Neural crest cell (in vitro differentiated cells): Measurements from ENCODE around the gene PNPLA5. TPM values are rescaled to one million over a fixed set of nuclear protein-coding genes. Genes with fewer than 3 reads are reported as not detected.
A peak's percentile ranks its signal among the peaks of the same experiment; 100 is the strongest.

Source experiments
- DNase-seq: peaks from one replicate; pipeline ENCODE4 v3.0.0; 2021; ENCODE audit warnings: low read depth, mixed read lengths, low spot score
- H3K27ac Mint-ChIP-seq: one replicate; pipeline ENCODE4 v1.8.0; 2021; ENCODE audit warnings: mild to moderate bottlenecking, mixed read lengths; ENCODE audit not compliant: unreplicated experiment
- H3K27me3 Mint-ChIP-seq: 2 replicates; pipeline ENCODE4 v1.8.0; 2021; ENCODE audit warnings: low read depth, mild to moderate bottlenecking, mixed read lengths
- H3K36me3 Mint-ChIP-seq: 2 replicates; pipeline ENCODE4 v1.8.0; 2021; ENCODE audit warnings: low read depth, mild to moderate bottlenecking, mixed read lengths
- H3K4me1 Mint-ChIP-seq: 2 replicates; pipeline ENCODE4 v1.8.0; 2021; ENCODE audit warnings: mixed read lengths
- H3K4me3 Mint-ChIP-seq: one replicate; pipeline ENCODE4 v1.8.0; 2021; ENCODE audit warnings: mild to moderate bottlenecking, mixed read lengths
- H3K9me3 Mint-ChIP-seq: 2 replicates; pipeline ENCODE4 v1.8.0; 2021; ENCODE audit warnings: mixed read lengths
- total RNA-seq: library from RNA; stranded (reverse); gene quantifications from 2 replicates; pipeline ENCODE4 v1.2.1, GENCODE V29; 2021
- TF ChIP-seq, protein P1 (sequence below): fragments of 200-600 bp; sonication (generic); conservative IDR thresholded peaks from 2 replicates; pipeline ENCODE4 v1.5.0; 2021; ENCODE audit warnings: antibody characterized with exemption, mild to moderate bottlenecking

Gene PNPLA5
- total RNA-seq, 1 donor from 2014 or later, result not detected

DNA sequence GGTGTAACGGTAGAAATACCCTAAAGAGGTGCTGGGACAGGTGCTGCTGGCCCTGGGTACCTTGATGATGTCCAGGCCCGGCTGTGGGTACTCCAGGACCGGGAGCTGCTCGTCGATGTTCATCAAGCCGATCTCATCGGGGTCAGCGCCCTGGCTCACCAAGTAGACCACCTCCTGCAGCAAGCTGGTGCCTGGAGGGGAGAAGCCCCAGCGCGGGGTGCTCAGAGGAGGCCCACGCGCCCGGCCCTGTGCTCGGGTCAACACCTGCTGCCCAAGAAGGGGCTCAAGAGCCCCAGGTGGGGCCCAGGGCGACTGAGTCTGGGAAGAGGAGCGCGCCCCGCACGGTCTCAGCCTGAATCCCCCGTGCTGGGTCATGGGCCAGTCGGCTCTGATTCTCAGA lies 50.1 kb downstream of the PNPLA5 start:
- H3K27ac Mint-ChIP-seq, result no peak overlapping the region
- no peak for DNase-seq
- TF ChIP-seq, protein P1, sequence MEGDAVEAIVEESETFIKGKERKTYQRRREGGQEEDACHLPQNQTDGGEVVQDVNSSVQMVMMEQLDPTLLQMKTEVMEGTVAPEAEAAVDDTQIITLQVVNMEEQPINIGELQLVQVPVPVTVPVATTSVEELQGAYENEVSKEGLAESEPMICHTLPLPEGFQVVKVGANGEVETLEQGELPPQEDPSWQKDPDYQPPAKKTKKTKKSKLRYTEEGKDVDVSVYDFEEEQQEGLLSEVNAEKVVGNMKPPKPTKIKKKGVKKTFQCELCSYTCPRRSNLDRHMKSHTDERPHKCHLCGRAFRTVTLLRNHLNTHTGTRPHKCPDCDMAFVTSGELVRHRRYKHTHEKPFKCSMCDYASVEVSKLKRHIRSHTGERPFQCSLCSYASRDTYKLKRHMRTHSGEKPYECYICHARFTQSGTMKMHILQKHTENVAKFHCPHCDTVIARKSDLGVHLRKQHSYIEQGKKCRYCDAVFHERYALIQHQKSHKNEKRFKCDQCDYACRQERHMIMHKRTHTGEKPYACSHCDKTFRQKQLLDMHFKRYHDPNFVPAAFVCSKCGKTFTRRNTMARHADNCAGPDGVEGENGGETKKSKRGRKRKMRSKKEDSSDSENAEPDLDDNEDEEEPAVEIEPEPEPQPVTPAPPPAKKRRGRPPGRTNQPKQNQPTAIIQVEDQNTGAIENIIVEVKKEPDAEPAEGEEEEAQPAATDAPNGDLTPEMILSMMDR, result no peak

GRCh38 chr22:43840851-43841250 lies 51.0 kb downstream of the PNPLA5 start:
- Mint-ChIP-seq H3K36me3 (no peaks in the 10 kb centered on the region), H3K4me3 (no peak overlapping the region), H3K4me1 (no peaks in the 10 kb centered on the region), H3K27me3 (no peaks in the 10 kb centered on the region), H3K27ac (peak overlapping the region; percentile 86), H3K9me3 (no peaks in the 10 kb centered on the region)
- TF ChIP-seq, protein P1, result no peak
- no peak for DNase-seq

More for the DNA sequence above, 50.1 kb downstream of the PNPLA5 start:
- Mint-ChIP-seq H3K36me3 (no peaks in the 10 kb centered on the region), H3K9me3 (no peaks in the 10 kb centered on the region), H3K4me1 (no peaks in the 10 kb centered on the region), H3K4me3 (no peak overlapping the region), H3K27me3 (no peaks in the 10 kb centered on the region)

GRCh38 chr22:43840431-43840830 lies 51.4 kb downstream of the PNPLA5 start:
- DNase-seq, result no peak
- TF ChIP-seq, protein P1, result no peak
- no peaks in the 10 kb centered on the region for H3K27me3 Mint-ChIP-seq
- no peak overlapping the region for H3K27ac Mint-ChIP-seq
- H3K4me3 Mint-ChIP-seq, result no peak overlapping the region
- no peaks in the 10 kb centered on the region for H3K36me3 Mint-ChIP-seq
- no peaks in the 10 kb centered on the region for H3K9me3 Mint-ChIP-seq
- no peaks in the 10 kb centered on the region for H3K4me1 Mint-ChIP-seq

- Mint-ChIP-seq H3K4me3 (no peak overlapping the region), H3K27ac (no peak overlapping the region), H3K9me3 (no peaks in the 10 kb centered on the region), H3K4me1 (no peaks in the 10 kb centered on the region), H3K36me3 (no peaks in the 10 kb centered on the region), H3K27me3 (no peaks in the 10 kb centered on the region)
- TF ChIP-seq, protein P1, result no peak
- DNase-seq, result no peak
Measured at GRCh38 chr22:43839781-43840180, 52.0 kb downstream of the PNPLA5 start.

DNA sequence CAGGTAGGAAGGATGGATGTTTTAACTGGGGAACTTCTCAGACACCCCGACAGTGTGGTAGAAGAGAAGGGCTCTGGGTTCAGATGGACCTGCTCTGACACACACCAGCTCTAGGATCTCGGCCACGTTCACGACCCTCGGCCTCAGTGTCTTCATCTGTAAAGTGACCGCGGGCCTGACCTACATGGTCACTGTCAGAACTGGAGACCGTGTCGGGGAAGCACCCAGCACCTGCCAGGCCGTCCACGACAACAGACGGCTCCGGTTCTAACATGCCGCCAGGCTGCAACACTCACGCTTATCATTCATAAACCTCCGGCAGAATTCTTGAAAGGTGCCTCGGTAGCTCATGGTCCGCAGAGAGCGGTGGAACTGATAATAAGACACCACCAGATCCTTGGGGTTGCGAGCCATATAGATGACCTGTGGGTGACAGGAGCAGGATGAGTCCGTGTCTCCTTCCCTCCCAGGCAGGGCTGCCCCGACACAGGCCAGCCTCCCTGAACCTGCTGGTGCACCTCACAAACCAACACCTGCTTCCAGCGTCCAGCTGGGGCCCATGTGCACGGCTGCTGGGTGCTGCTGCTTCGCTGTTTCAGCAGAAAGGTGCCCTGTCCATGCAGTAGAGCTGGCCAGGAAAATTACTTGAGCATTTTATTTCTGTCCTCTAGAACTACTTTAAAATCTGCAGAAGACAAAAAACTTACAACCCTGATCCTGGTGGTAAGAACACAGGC lies 53.1 kb downstream of the PNPLA5 start:
- Mint-ChIP-seq H3K27ac (no peak overlapping the region), H3K27me3 (no peaks in the 10 kb centered on the region), H3K36me3 (no peaks in the 10 kb centered on the region), H3K9me3 (no peaks in the 10 kb centered on the region), H3K4me1 (no peaks in the 10 kb centered on the region), H3K4me3 (no peak overlapping the region)
- DNase-seq, result no peak
- TF ChIP-seq, protein P1, result no peak
